Astrocyte of the spinal cord (primary cell): Measurements from ENCODE around the gene NRARP.

Source experiments
- DNase-seq: peaks from one replicate; pipeline ENCODE4 v3.0.0; 2011; ENCODE audit warnings: low read depth, low spot score
- H3K4me3 ChIP-seq: 2 replicates; pipeline ENCODE4 v1.5.1; 2011; ENCODE audit warnings: low read depth, mild to moderate bottlenecking, low read length, moderate library complexity
- in situ Hi-C: cut with HindIII; loops from 2 replicates; pipeline ENCODE4 v1.10.0; 2017; ENCODE audit warnings: low sequenced_read_pairs
- TF ChIP-seq, protein P1 (sequence below): IDR thresholded peaks from 2 replicates; pipeline ENCODE4 v1.5.1; 2012; ENCODE audit warnings: low read depth, mild to moderate bottlenecking, low read length, inconsistent platforms

Gene NRARP

DNA sequence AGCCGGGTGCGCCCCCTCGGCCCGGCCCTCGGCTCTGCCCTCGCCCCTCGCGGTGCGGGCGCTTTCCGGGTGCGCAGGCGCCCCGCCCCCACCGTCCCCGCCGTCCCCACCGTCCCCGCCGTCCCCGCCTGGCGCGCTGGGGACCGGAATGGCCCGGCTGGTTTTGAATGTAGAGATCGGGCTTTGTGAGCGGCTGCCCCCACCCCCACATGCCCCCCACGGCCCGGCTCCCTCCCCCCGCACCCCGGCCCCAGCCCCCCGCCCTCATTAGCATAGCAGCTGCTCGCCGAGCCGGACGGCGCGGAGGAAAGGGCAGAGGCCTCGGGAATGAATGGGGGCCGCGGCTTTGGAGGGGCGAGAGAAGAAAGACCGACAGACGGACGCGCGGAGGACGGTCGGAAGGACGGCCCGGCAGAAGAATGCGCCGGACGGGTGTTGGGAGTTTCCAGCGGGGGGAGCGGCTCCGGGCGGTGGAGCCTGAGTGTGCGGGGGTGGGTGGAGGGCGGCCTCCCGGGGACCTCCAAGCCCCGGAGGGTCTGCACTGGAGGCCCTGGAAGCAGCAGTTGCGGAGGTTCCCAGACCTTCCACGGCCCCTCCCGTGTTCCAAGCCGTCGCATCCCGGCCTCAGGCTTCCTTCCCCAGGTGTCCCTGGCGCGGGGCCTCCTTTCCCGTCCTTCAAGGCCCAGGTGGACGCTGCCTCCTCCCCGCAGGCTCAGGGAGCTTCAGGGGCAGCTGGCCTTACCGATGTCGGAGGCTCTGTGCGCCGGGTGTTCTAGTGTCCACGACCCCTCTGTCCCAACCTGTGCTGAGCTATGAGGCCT lies 6.0 kb downstream of the NRARP start:
- in situ Hi-C loops = no loop called here
- TF ChIP-seq, protein P1, sequence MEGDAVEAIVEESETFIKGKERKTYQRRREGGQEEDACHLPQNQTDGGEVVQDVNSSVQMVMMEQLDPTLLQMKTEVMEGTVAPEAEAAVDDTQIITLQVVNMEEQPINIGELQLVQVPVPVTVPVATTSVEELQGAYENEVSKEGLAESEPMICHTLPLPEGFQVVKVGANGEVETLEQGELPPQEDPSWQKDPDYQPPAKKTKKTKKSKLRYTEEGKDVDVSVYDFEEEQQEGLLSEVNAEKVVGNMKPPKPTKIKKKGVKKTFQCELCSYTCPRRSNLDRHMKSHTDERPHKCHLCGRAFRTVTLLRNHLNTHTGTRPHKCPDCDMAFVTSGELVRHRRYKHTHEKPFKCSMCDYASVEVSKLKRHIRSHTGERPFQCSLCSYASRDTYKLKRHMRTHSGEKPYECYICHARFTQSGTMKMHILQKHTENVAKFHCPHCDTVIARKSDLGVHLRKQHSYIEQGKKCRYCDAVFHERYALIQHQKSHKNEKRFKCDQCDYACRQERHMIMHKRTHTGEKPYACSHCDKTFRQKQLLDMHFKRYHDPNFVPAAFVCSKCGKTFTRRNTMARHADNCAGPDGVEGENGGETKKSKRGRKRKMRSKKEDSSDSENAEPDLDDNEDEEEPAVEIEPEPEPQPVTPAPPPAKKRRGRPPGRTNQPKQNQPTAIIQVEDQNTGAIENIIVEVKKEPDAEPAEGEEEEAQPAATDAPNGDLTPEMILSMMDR = no peak
- no peak for DNase-seq
- no peak overlapping the region for H3K4me3 ChIP-seq

DNA sequence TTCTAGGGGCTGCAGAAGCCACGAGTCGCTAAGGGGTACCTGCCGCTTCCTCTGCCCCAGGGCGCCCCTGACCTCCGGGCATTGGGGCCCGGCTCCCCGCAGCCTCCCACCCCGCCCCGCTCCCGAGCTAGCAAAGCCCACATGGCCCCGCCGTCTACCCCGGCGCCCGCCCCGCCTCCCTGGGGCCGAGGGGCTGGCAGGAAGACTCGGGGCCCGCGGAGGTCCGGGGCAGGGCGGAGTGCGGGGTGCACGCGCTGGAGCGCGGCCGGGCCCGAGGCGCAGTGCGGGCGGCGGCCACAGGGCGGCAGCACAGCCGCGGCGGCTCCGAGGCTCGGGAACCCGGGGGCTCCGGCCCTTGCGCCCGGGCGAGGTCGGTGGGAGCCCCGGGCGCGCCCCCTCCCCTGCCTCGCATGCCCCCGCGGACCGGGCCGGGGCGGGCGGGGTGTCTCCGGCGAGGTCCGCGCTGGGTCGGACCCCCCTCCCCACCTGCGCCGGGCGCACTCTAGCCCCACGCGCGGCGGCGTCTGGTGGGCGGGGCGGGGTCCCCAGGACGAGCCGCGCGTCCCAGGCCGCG lies 6.7 kb downstream of the NRARP start:
- in situ Hi-C loops = no loop called here
- H3K4me3 ChIP-seq = no peak overlapping the region
- DNase-seq = no peak
- TF ChIP-seq, protein P1 = peak; percentile 45

DNA sequence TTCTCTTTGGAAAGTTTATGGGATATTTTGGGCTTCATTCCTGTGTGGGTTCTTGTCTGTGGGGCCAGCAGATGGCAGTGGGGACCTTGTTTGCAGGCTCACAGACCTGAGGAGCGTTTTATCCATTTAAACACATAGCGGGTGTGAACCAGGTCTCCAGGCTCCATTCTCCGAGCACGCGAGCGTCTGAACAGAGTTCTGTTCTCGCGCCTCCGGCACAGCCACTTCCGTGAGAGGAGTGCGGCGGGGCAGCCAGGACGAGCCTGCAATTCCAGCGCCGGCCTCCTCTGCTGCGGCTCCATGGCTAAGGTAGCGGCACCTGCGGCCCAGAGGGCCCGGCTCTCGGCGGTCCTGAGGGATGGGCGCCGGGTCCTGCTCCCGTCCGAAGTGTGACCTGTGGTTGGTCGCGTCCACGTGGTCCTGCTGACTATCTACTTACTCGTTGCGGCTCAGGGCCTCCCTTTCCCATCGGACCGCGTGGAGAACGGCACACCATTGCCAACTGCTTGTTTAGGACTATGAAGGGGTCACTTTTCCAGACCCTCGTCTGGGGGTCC lies 7.3 kb downstream of the NRARP start:
- peak; percentile 35 for DNase-seq
- no peak overlapping the region for H3K4me3 ChIP-seq
- in situ Hi-C loops = no loop called here
- TF ChIP-seq, protein P1 = peak; percentile 32

DNA sequence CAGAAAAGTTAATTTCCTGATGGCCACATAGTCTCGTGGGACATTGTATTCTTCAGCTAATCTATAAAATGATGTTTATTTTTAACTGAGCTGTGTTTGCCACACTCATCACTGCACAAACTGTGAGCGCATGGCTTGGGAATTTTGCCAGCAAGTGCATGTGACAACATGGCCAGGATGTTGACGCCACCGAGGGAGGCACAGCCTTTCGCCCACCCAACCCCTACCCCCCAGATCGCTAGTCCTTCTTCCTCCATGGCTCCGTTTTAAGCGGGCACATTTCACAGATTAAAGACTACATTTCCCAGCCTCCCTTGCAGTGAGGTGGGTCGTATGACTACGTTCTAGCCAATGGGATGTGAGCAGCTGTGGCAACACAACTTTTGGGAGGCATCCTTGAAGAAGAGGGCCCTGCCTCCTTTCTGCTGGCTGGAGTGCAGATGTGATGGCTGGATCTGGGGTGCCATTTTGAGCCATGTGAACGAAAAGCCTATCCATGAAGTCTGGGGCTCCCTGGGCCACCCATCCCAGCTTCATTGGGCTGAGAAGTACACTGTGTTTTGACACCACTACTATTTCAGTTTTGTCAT lies 7.9 kb downstream of the NRARP start:
- peak; percentile 40 for DNase-seq
- TF ChIP-seq, protein P1 = no peak
- H3K4me3 ChIP-seq = no peak overlapping the region
- in situ Hi-C loops = no loop called here

DNA sequence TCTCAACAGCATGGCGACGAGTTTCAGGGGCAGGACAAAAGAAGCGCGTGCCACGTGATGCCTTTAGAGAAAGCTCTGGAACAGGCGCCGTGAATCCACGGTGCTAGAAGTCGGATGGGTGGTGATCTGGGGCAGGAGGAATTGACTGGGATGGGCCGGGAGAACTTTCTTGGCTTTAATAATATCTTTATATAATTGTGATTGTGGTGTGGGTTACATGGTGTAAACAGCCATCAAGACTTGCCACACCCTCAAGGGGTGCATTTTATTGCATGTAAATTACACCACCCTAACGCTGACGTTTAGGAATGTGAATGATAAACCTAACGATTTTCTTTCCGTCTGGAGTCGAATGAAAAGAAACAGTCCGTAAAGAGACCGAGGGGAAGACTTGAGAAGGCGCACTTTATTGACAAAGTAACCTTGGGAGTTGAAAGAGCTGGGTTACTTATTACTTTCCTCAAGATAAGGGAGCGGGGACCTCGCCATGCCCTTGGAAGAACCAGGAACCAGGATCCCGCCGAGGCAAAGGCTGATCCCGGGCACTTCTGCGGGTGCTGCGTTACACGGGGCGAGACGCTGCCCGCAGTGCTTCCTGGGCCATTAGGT lies 8.5 kb downstream of the NRARP start:
- no peak overlapping the region for H3K4me3 ChIP-seq
- DNase-seq = no peak
- in situ Hi-C loops = no loop called here

DNA sequence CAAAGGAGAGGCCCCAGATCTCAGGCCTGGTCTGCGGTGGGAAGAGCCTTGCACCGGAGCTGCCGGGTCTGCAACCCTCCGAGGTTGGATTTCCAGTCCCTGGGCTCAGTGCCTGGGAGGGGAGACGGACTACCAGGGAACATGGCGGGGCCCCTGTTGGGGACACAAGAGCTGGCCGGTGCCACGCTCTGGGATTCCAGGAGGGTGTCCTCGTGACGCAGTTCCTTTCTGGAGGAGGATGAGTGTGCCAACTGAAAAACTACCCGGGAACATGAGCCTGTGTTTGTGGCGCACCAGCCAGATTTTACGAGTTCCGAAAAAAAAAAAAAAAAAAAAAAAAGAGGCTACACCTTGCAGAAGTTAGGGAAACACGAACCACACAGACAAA lies 9.0 kb downstream of the NRARP start:
- no peak for DNase-seq
- TF ChIP-seq, protein P1 = no peak
- in situ Hi-C loops = no loop called here
- no peak overlapping the region for H3K4me3 ChIP-seq

More for the DNA sequence above, 8.5 kb downstream of the NRARP start:
- TF ChIP-seq, protein P1 = no peak
